Coronary artery (tissue), 2 donors: ENCODE results near the gene SLC2A13.

Experiments used
- DNase-seq: peaks from one replicate; pipeline ENCODE4 v3.0.0-alpha.2; 2017; ENCODE audit warnings: low spot score
- H3K27ac ChIP-seq, 2 donors: fragments of 200-600 bp; sonication (generic); one replicate each; pipeline ENCODE4 v1.5.1; 2016 to 2019
- H3K4me3 ChIP-seq: fragments of 200-600 bp; sonication (generic); 2 replicates; pipeline ENCODE4 v1.5.1; 2016; ENCODE audit warnings: mild to moderate bottlenecking, moderate library complexity
- TF ChIP-seq, protein P1 (sequence below): fragments of 200-600 bp; sonication (generic); IDR thresholded peaks from one replicate; pipeline ENCODE4 v1.5.1; 2019; ENCODE audit warnings: antibody characterized with exemption

SLC2A13 gene

GRCh38 chr12:39805651-39806050 lies 300.2 kb downstream of the SLC2A13 start:
- TF ChIP-seq, protein P1, sequence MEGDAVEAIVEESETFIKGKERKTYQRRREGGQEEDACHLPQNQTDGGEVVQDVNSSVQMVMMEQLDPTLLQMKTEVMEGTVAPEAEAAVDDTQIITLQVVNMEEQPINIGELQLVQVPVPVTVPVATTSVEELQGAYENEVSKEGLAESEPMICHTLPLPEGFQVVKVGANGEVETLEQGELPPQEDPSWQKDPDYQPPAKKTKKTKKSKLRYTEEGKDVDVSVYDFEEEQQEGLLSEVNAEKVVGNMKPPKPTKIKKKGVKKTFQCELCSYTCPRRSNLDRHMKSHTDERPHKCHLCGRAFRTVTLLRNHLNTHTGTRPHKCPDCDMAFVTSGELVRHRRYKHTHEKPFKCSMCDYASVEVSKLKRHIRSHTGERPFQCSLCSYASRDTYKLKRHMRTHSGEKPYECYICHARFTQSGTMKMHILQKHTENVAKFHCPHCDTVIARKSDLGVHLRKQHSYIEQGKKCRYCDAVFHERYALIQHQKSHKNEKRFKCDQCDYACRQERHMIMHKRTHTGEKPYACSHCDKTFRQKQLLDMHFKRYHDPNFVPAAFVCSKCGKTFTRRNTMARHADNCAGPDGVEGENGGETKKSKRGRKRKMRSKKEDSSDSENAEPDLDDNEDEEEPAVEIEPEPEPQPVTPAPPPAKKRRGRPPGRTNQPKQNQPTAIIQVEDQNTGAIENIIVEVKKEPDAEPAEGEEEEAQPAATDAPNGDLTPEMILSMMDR = no peak
- Histone ChIP-seq H3K4me3 (no peak overlapping the region), H3K27ac (no peak overlapping the region)
- DNase-seq = no peak

DNA sequence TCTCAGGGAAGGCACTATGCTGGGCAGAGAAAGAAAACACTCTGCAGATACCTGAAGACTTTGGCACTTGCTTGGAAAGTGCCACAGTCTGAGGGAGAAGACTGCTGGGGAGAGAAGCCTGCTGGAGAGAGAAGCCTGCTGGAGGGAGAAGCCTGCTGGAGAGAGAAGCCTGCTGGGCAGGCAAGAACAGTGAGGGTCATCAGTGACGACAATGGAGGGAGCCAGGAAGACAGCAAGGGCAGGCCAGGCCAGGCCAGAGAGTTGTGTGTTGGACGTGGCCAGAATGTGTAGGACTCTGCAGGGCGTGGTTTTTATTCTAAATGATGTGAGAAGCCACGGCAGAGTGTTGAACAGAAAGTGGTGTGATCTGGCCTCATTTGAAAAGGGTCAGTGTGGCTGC lies 301.0 kb downstream of the SLC2A13 start:
- no peak overlapping the region for H3K27ac ChIP-seq
- DNase-seq = no peak
- TF ChIP-seq, protein P1 = no peak
- H3K4me3 ChIP-seq = no peak overlapping the region

DNA sequence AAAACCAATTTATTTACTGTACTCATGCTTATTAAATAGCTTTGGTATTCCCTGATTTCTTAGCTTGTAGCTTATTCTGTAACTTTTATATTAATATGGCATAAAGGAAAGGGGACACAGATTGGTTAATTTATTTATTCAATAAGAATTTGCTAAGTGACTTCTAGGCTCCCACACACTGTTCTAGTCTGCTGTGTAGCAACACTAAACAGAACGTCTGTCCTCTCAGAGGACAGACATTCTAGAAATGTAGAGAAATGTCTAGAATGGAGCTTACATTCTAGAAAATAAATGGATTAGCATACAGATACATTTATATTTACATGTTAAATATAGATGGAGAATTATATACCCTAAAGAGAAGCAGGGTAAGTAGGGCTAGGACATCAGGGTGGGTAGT lies 301.4 kb downstream of the SLC2A13 start:
- Histone ChIP-seq H3K4me3 (no peak overlapping the region), H3K27ac (no peak overlapping the region)
- TF ChIP-seq, protein P1 = no peak
- DNase-seq = no peak

DNA sequence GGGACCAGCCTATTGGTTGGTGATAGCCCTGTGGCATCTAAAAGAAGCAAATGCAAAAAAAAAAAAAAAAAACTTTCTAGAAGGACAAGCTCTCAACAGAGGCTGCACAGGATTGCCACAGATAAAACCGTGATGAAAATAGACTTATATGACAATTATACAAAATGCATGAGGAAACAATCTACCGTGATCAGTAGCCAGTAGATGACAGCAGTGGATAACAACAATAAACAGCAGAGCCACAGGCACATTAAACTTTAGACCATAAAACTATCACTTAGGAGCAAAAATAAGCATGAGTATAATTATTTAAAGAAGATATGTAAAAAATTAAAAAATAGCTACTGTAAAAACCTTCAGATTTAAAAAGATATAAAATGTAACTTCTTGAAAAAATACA lies 302.7 kb downstream of the SLC2A13 start:
- no peak for DNase-seq
- no peak overlapping the region for H3K4me3 ChIP-seq
- TF ChIP-seq, protein P1 = no peak
- no peak overlapping the region for H3K27ac ChIP-seq

GRCh38 chr12:39798977-39799376 lies 306.9 kb downstream of the SLC2A13 start:
- no peak for DNase-seq
- TF ChIP-seq, protein P1 = no peak
- H3K4me3 ChIP-seq = no peak overlapping the region
- H3K27ac ChIP-seq = no peak overlapping the region

DNA sequence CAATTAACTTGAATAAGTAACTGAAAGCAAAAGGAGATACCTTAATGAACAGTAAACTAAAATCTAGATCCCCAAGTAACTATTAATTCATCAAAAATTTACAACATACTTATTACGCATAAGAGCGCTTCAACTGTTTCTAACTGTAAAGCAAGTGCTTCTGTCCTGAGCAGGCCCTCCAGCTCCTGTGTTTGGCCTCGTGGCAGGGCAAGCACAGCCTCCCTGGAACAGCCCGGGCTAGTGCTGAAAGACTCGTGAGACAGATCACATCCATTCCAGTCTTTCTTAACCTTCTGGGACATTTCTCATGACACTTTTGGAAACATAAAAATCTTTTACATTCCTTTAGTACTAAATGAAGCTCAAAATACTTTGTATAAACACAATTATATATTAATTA lies 307.5 kb downstream of the SLC2A13 start:
- no peak overlapping the region for H3K27ac ChIP-seq

DNA sequence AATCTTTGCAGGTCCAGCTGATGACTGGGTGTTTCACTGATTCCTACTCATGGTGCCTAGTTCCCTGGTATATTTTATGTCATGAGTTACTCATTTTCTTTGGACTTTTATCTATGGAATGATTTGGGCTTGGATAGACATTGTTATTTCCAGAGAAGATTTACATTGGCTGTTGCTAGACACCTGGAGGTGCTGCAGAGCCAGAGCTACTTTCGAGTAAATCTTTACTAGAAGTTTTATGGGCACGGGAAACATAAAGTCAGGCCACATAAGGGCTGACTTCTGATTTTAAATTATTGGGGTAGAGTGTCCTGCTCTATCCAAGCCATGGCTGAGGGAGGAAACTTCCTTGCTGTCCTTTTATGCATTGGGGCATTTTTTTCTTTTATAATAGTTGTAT lies 310.4 kb downstream of the SLC2A13 start:
- no peak overlapping the region for H3K27ac ChIP-seq
- no peak for DNase-seq
- TF ChIP-seq, protein P1 = no peak
- H3K4me3 ChIP-seq = no peak overlapping the region

More for the DNA sequence above, 307.5 kb downstream of the SLC2A13 start:
- H3K4me3 ChIP-seq = no peak overlapping the region
- TF ChIP-seq, protein P1 = no peak
- DNase-seq = no peak
